ENCODE data around the gene ACSBG1.
A peak's percentile ranks its signal among the peaks of the same experiment; 100 is the strongest.
"Not testable (repeated sequence)": the region's sequence is repeated elsewhere in the genome, so short reads cannot be mapped to it uniquely, and the experiment has no call there.

Gene ACSBG1

DNA sequence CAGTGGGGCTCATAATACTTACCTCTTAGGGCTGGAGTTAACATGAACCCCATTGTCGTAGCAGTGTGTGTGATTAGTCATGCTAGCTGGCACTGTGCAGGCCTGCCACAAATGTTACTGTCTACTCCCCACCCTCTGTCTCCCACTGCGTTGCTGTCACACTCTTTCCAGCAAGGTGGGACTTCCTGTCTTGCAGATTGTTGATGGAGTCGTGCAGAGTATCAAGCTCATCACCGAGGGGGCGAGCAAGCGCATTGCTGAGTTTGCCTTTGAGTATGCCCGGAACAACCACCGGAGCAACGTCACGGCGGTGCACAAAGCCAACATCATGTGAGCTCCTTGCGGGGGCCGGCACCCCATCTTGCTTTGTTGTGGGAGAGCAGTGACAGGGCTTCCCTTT is 72.3 kb downstream of the ACSBG1 start:
- no peak for DNase-seq

DNA sequence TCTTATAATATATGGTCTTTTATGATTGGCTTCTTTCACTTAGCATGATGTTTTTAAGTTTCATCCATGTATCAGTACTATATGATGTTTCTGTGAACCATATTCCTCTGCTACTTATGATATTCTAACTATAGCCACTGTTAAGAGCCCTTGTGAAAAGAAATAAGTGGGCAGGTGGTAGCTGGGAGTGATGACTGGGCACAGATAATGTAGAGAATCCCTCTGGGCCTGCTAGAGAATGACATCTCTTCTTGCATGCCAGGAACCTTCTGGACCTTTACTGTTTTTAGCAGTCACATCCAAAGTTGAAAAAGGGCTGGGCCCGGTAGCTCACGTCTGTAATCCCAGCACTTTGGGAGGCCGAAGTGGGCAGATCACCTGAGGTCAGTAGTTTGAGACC is 75.0 kb downstream of the ACSBG1 start:
- DNase-seq: no peak

DNA sequence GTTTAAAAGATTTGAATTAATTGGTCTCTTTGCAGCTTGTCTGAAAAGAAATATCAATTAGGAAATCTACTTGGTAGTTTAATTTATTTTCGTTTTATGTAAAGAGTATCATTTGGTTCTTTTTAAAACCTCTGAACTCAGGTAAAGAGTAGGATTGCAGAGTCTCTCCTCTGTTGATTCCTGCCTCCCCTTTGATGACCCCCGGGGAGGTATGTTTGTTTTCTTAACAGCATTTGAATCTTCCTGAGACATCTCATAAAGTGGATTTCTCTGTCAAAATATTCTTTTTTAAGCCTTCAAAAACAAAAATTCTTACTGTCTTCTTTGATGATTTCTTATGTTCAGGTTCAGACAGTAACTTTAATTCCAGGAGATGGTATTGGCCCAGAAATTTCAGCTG is 77.2 kb downstream of the ACSBG1 start:
- DNase-seq: no peak

DNA sequence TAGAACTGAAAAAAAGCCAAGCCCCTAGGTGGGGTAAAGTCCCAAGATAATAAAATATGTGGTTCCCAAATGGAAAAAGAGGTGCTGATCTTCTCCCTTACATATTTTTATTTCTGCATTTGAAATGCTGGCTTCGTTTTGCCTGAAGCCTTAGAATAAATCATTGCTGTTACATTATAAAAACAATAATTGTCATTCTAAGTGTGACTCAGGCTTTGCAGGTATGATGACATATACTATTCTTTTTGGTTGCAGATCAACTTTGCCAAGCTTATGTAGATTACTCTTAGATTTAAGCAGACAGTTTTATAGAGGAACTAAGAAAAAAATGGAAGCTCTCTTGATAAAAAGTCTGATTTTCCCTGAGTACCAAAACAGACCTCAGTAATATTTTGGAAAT is 77.7 kb downstream of the ACSBG1 start:
- no peak for DNase-seq

DNA sequence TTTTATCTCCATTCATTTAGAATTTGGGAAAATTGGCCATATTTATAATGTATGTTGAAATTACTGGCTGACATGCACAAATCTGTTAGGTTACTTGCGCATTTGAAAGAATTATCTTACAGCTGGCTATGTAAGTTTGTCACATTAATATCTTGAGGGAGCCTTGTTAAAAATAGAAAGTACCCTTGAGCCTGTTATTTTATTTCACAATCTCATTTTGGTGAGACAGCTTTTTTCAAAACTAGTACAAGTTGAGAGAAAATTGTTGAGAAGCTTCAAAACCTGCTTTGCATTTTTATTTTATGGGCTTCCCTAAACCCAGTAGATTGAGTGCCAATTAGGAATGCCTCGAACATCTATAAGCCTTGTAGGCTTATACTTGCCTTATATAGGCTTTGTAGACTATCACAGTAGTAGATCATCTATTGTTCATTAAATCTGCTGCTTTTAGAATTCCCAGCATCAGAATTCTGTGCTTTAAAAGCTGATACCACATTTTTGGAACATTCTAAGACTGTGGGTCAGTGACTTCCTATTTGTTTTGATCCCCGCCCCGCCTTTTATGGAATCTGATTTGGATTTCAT is 78.9 kb downstream of the ACSBG1 start:
- no peak for DNase-seq

DNA sequence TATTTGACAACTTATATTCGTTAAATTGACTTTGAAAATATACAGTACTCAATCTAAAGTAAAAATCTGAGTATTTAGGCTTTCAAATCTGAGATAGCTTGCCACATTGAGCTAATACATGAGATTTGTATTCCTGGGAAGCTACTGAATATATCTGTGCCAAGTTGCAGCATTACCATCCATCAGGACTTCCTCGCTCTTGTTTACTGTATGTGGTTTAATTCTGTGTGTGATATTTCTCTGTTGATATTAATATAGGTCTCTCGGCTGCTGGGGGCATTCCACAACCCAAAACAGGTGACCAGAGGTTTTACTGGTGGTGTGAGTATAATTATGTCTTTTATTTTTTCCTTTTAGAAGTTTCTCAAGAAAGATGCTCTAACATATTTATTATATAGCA is 79.4 kb downstream of the ACSBG1 start:
- DNase-seq: no peak

DNA sequence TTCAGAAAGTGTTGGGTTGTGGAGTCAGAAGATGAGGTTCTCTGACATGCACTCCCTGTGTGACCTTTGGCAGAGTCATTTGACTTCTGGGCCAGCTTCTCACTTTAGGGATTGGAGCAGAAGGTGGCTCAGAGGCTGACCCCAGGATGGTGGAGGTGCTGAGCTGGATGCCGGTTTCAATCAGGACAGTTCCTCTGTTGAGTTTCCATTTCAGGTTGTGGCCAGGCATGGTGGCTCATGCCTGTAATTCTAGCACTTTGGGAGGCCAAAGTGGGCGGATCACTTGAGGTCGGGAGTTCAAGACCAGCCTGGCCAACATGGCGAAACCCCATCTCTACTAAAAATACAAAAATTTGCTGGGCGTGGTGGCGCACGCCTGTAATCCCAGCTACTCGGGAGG is 83.3 kb downstream of the ACSBG1 start:
- DNase-seq: not testable (repeated sequence)

DNA sequence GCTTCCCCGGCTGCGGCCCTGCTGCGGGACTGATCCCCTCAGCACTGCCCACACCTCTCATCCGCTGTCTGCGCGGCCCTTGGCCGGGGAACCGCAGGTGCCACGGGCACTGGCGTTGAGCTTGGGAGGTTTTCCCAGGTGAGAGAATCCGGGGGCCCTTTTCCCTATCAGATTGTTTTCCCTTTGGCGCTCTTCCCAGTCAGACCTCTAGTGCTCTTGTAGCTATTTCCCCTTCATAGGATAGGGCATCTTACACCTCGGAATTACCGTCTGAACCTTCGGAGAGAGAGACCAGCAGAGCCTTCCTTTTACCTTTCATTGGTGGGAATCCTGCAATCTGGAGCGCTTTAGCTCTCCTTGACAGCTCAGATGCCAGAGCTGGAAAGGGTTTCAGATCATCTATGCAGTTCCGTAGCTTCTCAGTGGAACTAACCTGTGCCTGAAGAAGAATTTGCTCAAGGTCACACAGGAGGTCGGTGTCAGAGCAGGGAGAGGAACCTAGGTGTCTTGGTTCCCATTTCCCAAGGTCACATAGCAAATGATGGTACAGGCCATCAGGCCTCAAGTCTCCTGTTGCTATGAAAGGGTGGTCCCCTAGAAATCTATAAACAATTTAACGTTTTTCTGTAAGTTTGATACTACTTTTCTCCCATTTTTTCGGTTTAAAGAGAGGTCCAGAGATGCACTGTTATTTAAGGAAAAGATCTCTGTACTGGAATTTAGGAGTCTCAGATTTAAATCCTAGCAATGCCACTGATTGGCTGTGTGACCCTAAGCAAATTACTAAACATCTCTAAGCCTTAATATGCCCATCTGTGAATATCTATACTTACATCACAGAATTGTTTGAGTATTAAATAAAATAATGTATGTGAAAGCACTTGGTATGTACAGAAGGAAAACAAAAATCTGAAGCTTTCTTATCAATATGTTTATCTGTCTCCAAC is 84.3 kb downstream of the ACSBG1 start:
- DNase-seq: no peak

DNA sequence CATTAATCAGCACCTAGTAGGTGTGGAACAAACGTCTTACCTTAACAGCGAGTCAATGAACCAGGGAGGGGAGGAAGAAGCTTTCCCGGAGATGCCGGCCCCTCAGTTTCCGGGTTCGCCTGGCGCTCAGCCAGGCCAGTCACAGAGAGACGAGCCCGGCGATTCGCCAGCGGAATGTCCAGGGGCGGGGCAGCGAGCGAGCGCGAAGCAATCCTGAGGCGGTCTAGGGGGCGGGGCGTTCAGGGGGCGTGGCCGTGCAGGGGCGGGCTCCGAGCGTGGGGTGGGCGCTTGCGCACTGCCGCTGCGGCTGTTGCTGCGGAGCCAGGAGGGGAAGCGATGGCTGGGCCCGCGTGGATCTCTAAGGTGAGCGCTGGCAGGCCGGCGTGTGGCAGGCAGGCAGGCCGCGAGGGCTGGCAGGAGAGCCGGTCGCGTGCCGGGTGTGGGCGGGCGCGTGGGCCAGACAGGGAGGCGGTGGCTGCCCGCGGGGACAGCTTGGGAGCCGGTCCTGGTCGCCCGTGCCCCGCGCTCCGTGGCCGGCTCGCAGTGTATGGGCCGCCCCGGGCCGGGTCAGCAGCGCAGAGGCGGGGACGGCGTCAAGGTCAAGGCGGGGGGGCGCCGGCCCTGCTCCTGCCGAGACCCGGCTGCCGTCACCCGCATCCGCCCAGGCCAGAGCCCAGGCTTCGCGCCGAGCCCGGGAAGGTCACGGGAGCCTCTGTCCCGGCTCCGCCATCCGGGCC is 85.1 kb downstream of the ACSBG1 start, which contains the start of gene IDH3A:
Gene IDH3A (plus strand): TSS at position 295 of the 737 bp plus-strand sequence. CDS start 42 bp downstream, at position 337.
- DNase-seq: peak; percentile 92

DNA sequence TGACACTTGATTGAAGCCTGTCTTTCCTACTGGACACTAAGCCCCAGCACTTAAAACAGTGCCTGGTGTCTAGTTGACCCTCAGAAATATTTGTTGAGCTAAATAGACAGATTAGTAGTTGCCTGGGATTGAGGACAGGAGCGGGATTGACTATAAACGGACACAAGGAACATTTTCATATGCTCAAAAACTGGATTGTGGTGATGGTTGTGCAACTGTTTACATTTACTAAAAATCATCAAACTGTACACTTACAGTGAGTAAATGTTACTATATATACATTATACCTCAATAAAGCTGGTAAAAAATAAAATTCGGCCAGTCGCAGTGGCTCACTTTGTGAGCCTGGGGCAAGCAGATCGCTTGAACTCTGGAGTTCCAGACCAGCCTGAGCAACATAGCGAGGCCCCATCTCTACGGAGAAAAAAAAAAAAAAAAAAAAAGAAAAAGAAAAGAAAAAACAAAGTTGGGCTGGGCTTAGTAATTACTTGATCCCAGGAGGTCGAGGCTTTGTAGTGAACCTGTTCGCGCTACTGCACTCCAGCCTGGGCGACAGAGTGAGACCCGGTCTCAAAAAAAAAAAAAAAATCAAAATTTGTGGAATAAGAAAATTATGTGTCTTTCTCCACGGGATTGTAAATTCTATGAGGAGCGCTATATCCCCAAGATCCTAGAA is 85.8 kb downstream of the ACSBG1 start:
- DNase-seq: no peak

DNA sequence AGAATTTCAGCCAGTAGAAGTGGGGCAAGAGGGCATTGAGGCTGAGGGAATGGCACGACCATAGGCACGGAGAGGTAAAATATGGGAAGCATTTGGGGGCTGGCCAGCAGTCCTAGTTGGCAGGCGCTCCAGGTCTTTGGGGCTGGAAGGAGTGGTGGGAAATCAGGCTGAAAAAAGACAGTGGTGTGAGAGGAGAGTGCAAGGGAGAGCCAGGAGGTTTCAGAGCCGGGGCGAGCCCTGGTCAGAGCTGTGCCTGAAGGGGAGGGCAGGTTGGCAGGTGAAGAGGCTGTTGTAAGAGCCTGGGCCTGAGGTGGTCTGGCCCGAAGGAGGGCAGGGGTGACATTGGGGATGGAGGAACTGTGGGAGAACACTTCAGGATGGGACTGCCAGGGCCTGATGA is 86.8 kb downstream of the ACSBG1 start:
- DNase-seq: no peak

DNA sequence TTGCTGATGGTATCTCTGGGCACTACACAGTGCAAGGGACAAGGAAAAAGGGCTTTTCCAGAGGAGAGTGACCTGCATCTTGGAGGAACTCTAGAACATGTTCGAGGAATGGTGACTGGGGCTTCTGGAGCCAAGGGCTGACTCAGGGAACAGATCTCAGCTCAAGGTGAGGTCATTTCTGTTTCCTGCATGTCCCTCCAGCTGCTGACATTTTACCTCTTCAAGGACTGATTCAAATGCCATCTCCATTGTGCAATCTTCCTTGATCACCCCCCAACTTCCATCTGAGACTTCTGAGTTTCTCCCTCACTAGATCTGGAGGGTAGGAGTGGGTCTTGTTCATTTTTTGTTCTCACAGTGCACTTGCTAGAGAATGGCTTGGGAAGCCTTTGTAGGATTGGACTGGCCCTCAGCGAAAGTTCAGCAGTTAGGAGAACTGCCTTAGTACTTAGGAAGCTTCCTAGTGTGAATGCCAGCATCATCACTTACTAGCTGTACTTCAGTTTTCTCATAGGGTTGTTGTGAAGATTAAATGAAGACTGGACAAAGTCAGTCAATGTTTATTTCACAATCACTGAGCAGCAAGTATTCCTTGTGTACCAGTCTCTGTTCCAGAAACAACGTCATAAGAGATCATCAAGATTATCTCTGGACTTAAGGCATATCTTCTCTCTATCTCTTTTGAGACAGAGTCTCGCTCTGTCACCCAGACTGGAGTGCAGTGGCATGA is 87.8 kb downstream of the ACSBG1 start:
- DNase-seq: no peak

DNA sequence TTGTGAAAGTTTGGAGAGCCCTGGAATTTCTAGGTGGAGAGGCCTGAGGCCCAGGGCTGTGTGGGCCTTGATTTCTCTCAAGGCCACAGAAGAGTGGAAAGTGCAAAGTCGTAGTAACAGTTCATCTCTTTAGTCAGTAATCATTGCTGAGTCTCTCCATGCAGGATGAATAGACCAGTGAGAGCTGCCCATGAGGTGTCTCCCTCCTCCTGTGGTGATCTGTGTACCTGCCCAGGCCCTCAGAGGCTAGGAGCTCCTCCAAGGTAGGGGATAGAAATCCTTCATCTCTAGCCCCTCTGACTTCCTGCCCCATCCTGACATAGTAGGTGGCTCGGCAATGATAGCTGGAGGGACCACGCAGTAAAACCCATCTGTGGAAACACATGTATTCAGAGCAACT is 92.0 kb downstream of the ACSBG1 start:
- no peak for DNase-seq

DNA sequence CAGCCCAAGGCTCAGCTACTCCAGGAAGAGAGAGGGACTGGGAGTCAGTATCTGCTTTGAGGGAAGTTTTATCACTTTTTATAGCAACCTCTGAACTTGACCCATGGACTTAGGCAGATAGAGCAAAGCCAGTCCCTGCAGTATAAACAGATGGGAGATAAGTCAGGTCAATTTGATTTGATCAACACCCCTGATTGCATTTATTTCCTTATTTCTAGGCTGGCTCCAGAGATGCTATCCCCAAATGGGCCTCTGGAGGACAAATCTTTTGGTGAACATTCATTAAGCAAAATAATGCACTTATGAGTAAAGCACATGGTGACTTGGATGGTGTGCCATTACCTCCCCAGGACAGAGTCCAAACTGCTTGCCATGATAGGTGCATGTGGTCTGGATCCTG is 94.1 kb downstream of the ACSBG1 start:
- DNase-seq: no peak

DNA sequence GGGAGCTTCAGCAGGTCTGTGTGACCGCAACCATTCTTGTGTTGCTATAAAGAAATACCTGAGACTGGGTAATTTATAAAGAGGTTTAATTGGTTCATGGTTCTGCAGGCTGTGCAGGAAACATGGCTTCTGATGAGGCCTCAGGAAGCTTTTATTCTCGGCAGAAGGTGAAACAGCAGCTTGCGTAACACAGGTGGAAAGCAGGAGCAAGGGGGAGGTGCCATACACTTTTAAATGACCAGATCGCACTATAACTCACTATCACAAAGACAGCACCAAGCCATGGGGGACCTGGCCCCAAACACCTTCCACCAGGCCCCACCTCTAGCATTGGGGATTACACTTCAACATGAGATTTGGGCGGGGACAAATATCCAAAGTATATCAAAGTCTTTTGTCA is 94.8 kb downstream of the ACSBG1 start:
- DNase-seq: no peak

DNA sequence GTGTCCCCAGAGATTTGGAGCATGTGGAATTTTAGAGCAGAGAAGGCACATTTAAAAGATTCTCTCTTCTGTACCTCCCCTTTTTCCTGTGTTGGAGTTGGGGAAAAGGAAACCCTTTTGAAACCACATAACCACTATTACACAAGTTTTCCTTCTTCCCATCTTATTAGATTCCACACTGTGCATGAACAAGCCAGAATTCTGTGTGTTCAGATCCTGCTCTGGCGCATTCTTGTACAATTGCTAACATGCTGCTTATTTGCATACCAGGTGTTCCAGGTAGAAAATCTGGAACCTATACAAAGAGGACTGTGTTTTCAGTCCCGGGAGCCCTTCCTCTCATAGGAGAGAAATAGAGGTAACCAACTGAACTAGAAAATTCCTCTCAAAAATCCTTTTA is 100.6 kb downstream of the ACSBG1 start:
- no peak for DNase-seq

DNA sequence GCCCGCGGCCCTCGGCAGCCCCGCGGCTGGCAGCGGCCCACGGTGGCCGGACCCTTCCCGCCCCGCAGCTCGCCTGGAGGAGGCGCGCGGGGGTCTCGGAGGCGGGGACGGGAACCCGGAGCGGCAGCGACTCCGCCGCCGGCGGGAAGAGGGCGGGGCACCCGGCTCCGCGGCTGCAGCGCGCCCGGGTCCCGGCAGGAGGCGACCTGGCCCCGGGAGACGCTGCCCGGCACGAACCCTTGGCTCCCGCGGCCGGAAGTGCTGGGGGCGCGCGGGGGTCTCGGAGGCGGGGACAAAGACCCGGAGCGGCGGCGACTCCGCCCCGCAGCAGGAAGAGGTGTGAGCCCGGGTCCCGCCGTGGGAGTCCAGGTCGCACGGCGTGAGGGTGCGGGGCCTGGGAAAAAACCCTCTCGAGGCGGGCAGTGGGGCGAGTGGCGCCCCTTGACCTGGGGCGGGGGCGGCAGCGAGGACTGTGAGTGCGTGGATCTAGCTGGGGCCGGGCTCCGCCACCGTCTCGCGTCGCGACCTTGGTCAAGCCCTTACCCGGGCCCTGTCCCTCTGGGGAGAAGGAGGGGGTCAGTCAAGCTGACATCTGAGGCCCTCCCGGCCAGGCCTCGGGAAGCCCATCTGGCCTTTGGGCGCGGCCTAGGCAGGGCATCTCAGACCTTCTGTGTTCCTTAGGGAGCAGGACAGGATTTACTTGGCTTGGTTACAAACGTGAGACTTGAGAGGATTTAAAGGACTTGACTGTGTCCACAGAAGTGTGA is 102.9 kb downstream of the ACSBG1 start, which contains the start of gene CIB2:
Gene CIB2 (minus strand): TSS at position 151 of the 767 bp plus-strand sequence. CDS start 230 bp downstream, outside the sequence.
- DNase-seq: peak; percentile 15

DNA sequence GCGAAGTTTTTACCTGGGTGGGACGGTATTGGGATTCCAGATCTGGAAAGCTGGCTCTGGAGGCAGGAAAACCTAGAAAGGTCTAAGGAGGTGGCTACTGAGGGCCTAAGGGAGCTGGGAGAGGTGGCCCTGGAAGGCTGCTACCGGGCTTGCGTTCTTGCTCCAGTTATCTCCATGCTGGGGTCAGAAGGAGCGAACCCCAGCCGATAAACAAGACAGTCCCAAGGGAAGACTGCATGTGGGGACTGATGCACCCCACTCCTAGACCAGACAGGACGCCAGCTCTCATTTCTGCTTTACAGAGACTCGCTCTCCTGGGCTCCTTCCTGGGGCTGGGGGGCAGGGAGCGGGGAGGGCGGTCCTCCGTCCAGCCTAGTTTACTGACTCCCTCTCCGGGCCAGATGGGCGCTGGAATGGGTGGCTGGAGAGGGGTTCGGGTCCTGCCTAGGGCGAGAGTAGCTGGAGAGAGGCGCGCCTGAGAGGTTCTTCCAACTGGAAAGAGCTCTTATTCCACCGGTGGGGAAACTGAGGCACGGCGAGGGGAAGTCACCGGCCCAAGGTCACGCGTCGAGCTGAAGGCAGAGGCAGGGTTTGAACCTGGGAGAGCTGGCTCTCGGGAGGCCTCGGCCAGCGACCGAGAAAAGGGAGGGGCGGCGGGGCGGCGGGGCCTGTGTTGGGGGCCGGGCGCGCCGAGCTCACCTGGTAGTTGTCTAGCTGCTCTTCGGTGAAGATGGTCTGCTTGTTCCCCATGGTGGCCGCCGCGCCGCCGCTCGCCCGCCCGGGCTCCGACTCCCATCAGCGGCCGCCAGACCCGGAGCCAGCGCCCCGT is 103.7 kb downstream of the ACSBG1 start:
- DNase-seq: no peak

DNA sequence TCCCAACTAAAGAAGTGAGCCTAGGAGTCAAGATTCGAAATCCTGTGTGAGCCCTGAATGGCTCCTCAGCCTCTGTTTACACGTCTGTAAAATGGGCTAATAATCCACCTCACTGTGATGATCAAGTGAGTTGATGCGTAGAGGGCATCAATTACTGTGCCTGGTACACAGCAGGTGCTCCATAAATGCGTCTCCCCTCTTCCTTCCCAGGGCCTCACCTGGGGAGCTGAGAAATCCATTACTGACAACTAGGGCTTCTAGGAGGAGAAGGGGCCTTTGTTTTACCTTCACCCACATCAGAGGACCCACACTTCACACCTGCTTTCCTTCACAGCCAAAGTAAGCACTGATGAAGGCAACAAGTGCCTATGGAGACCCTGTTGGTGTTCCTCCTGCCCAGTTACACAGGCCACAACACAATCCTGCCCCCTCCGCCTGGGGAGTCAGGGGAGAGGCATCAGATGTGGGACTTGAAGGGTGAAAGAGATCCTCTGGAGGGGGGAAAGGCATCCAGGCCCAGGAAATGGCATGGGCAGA is 104.5 kb downstream of the ACSBG1 start:
- no peak for DNase-seq

DNA sequence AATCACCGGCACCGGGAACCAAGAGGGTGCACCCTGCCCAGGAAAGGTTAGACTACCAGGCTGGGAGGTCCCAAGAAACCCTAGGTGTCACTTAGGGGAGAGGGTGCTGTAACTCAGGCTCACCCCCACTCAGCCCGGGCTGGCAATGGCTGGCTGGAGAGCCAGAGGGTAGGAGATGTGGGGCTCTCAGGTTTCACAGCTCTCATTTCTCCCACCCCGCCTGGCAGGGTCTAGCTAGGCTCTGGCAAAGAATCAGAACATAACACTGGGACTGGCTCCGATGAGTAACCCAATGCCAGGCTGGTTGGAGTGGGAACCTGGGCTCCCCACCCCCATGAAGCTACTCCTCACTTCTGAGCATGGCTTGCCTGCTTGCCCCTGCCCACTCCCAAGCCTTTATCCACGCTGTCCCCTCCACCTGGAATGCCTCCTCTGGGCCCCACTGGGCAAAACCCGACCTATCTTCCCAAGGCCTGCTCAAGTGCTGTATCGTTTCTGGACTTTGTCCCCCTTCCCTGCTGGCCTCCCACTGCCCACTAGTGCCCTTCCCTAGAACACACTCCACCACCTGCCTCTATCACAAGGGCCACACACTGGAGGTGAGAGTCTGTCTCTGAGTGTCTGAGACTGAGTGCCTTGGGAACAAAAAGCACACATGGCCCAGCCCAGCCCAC is 105.2 kb downstream of the ACSBG1 start:
- no peak for DNase-seq

All from KG1 (cell line).